ENCODE results near the gene GTF2I. TPM values are rescaled to one million over a fixed set of nuclear protein-coding genes. Genes with fewer than 3 reads are reported as not detected.

GTF2I gene
- total RNA-seq (100 to 1,000 TPM; 157 to 393 (median 245) TPM), polyA plus RNA-seq (100 to 1,000 TPM in 1 of 3 donors, 10 to 100 TPM in 2; 19.0 to 145 (median 63.1) TPM)
- long read RNA-seq, donor 1, full-length matches to known transcripts, result 14 of 14 reads
- long read RNA-seq, donor 1, partial matches to known transcripts, result 0 of 14 reads
- long read RNA-seq, donor 1, other reads (novel, unspliced or antisense), result 0 of 14 reads
- long read RNA-seq, donor 2, full-length matches to known transcripts, result 14 of 22 reads
- long read RNA-seq, donor 2, partial matches to known transcripts, result 8 of 22 reads
- long read RNA-seq, donor 2, other reads (novel, unspliced or antisense), result 0 of 22 reads
- long read RNA-seq, donor 3, full-length matches to known transcripts, result 7 of 7 reads
- long read RNA-seq, donor 3, partial matches to known transcripts, result 0 of 7 reads
- long read RNA-seq, donor 3, other reads (novel, unspliced or antisense), result 0 of 7 reads
- long read RNA-seq, donor 4, full-length matches to known transcripts, result 17 of 50 reads
- long read RNA-seq, donor 4, partial matches to known transcripts, result 31 of 50 reads
- long read RNA-seq, donor 4, other reads (novel, unspliced or antisense), result 2 of 50 reads
- long read RNA-seq, donor 5, full-length matches to known transcripts, result 206 of 329 reads
- long read RNA-seq, donor 5, partial matches to known transcripts, result 76 of 329 reads
- long read RNA-seq, donor 5, other reads (novel, unspliced or antisense), result 47 of 329 reads
- long read RNA-seq, donor 6, full-length matches to known transcripts, result 4 of 34 reads
- long read RNA-seq, donor 6, partial matches to known transcripts, result 22 of 34 reads
- long read RNA-seq, donor 6, other reads (novel, unspliced or antisense), result 8 of 34 reads
- long read RNA-seq, donor 7, full-length matches to known transcripts, result 11 of 29 reads
- long read RNA-seq, donor 7, partial matches to known transcripts, result 18 of 29 reads
- long read RNA-seq, donor 7, other reads (novel, unspliced or antisense), result 0 of 29 reads
- long read RNA-seq, donor 8, full-length matches to known transcripts, result 26 of 42 reads
- long read RNA-seq, donor 8, partial matches to known transcripts, result 16 of 42 reads
- long read RNA-seq, donor 8, other reads (novel, unspliced or antisense), result 0 of 42 reads
- long read RNA-seq, donor 9, full-length matches to known transcripts, result 11 of 11 reads
- long read RNA-seq, donor 9, partial matches to known transcripts, result 0 of 11 reads
- long read RNA-seq, donor 9, other reads (novel, unspliced or antisense), result 0 of 11 reads
- long read RNA-seq, donor 10, full-length matches to known transcripts, result 10 of 10 reads
- long read RNA-seq, donor 10, partial matches to known transcripts, result 0 of 10 reads
- long read RNA-seq, donor 10, other reads (novel, unspliced or antisense), result 0 of 10 reads

- Histone ChIP-seq H3K4me1 (replicated peaks in 1 of 2) (peaks cover 35 to 52% of the 10 kb centered on the region in 2 donors), H3K27ac (peak within 1 kb of the TSS; percentile 96 to 100 (median 99)), H3K9me3 (replicated peaks in 1 of 3) (no peaks in the 10 kb centered on the region), H3K27me3 (no peaks in the 10 kb centered on the region), H3K36me3 (replicated peaks in 1 of 2) (no peaks in the 10 kb centered on the region), H3K4me3 (peak within 1 kb of the TSS; percentile 82 to 100 (median 94))
- no peak for TF ChIP-seq POLR2A (IDR thresholded peaks at IDR 0.05)
- TF ChIP-seq CTCF (IDR thresholded peaks at IDR 0.05), result peak in 1 of 6 experiments; percentile 4
- no peak for DNase-seq
- 0 to 1% (median 1%) methylated on average over 9 to 55 of the region's 56 CpGs for WGBS, 4 donors
- intact Hi-C loops (cut with DNase I), result no loop called here
These were observed at the start of gene GTF2I for GRCh38 chr7:74657692-74658177. Gene GTF2I, plus strand, starts transcription at chr7:74657718. Its CDS starts 31,411 bp downstream, at chr7:74689129.

GRCh38 chr7:74612015-74612829 is 45.3 kb upstream of the GTF2I start:
- H3K9me3 ChIP-seq (replicated peaks in 1 of 3), result no peaks in the 10 kb centered on the region
- H3K27me3 ChIP-seq, result no peaks in the 10 kb centered on the region
- intact Hi-C loops (cut with DNase I), result no loop called here
- DNase-seq, result peak in 1 of 7 donors; percentile 32
- H3K4me1 ChIP-seq (replicated peaks in 1 of 2), result peaks cover 0 to under 1% of the 10 kb centered on the region in 2 donors
- H3K4me3 ChIP-seq, result no peak overlapping the region
- TF ChIP-seq POLR2A (IDR thresholded peaks at IDR 0.05) (no peak), CTCF (IDR thresholded peaks at IDR 0.05) (no peak)
- H3K27ac ChIP-seq, result no peak overlapping the region
- no peaks in the 10 kb centered on the region for H3K36me3 ChIP-seq (replicated peaks in 1 of 2)
- 68 to 79% (median 75%) methylated on average over 7 to 11 of the region's 11 CpGs for WGBS, 4 donors

- Histone ChIP-seq H3K4me3 (no peak overlapping the region), H3K27me3 (no peaks in the 10 kb centered on the region), H3K27ac (no peak overlapping the region), H3K36me3 (replicated peaks in 1 of 2) (no peaks in the 10 kb centered on the region), H3K9me3 (replicated peaks in 1 of 3) (no peaks in the 10 kb centered on the region), H3K4me1 (replicated peaks in 1 of 2) (no peaks in the 10 kb centered on the region)
- DNase-seq, result no peak
- intact Hi-C loops (cut with DNase I), result no loop called here
- TF ChIP-seq POLR2A (IDR thresholded peaks at IDR 0.05) (no peak), CTCF (IDR thresholded peaks at IDR 0.05) (no peak)
- 77 to 89% (median 83%) methylated on average over 13 of the region's 13 CpGs for WGBS, 4 donors
These were observed 41.4 kb upstream of the GTF2I start for GRCh38 chr7:74615933-74616780.

All from adrenal gland (tissue), 19 donors.